HG03025 (cell line): ENCODE results near the gene MFSD2A.
"Not testable (repeated sequence)": the region's sequence is repeated elsewhere in the genome, so short reads cannot be mapped to it uniquely, and the experiment has no call there.

Experiments used
- ATAC-seq: cut with Tn5 transposase; IDR thresholded peaks from one replicate; pipeline ENCODE4 v1.9.1; 2021; ENCODE audit warnings: mild to moderate bottlenecking, moderate library complexity; ENCODE audit not compliant: unreplicated experiment, low FRiP score

Gene MFSD2A

DNA sequence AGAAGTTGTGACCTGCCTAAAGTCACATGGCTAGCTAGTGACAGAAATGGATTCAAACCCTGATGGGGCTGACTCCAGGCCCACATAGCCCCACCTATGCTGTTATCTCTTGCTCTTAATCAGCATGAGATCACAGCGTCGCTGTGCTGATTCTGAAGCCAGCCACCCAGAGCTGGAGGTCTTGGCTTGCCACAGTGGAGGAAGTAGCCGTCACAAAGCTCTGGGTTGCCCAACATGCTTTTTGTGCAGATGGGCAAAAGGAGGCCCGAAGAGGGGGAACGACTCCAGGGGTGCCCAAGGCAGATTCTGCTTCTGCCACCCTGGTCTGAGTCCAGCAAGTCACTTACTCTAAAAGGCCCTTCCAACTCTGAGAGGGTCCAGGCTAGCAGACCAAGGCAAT, 14.7 kb upstream of the MFSD2A start:
- no peak for ATAC-seq

DNA sequence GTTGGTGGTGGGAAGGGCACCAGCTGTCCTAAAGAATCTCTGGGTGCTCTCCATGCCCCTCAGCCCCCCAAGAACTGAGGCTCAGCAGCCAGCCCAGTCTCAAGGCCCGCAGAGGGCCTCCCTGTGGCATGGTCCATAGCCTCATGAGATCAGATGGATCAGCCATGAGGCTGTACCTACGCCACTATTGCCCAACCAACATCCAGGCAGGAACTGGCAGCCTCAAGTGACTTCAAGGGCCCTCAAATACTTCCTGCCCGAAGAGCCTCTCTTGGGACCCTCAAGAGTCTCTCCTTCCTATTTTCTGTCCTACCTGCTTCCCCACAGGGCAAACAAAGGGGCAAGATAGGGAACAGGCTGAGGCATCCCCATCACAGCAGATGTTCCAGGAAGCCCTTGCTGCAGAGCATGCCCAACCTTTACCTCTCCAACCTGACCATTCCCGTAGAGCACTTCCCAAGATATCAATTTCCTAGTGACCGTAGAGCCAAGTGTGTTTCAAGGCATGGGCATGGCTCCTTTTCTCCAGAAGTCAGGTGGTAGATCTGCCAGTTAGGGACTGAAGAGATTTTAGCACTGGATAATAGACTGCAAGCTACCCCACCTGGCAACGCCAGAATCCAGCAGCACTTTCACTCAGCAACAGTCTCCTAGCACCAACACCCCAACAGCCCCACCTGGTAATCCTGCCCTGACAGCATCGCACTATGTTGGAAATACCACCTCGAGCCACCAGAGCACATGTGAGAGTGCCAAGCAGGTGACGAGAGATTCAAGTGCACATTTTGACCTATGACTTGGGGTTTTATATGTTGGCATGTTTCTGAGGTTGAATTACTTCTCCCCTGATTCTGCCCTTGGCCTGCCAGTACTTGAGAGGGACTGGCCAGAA, 13.7 kb upstream of the MFSD2A start:
- no peak for ATAC-seq

DNA sequence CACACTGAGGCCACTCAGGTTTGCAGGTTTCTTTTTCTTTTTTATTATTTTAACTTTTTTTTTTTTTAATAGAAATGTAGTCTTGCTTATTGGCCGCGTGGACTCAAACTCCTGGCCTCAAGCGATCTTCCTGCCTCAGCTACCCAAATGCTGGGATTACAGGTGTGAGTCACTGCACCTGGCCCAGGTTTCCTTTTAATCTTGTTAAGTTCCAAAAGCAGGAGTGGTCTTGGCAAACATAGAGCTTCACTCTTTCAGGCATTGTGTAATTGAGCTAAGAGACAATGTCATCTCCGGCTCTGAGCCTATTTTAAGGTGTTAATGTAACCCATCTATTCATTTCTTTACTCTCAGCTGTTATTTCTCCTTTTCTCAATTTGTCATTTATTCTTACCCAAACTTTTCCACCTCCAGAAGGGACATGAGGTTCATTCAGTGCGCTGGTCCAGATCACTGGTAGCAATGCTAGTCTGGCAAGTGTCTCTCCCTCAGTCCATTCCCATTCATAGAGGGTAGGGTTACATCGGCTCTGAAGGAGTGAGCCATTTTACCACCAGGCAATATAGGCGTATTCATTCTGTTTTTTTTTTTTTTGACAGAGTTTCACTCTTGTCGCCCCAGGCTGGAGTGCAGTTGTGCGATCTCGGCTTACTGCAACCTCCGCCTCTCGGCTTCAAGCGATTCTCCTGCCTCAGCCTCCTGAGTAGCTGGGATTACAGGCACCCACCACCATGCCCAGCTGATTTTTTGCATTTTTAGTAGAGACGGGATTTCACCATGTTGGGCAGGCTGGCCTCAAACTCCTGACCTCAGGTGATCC, 11.3 kb upstream of the MFSD2A start:
- ATAC-seq, result no peak

GRCh38 chr1:39944410-39945112, 10.4 kb upstream of the MFSD2A start:
- no peak for ATAC-seq

GRCh38 chr1:39946216-39946615, 8.7 kb upstream of the MFSD2A start:
- ATAC-seq, result no peak

- ATAC-seq, result no peak
Observed at GRCh38 chr1:39947260-39947659, 7.7 kb upstream of the MFSD2A start.

- ATAC-seq, result no peak
Observed at GRCh38 chr1:39949891-39950290, 5.1 kb upstream of the MFSD2A start.

GRCh38 chr1:39951926-39952325, 3.0 kb upstream of the MFSD2A start:
- no peak for ATAC-seq

- no peak for ATAC-seq
Observed at GRCh38 chr1:39952359-39953110, 2.4 kb upstream of the MFSD2A start.

DNA sequence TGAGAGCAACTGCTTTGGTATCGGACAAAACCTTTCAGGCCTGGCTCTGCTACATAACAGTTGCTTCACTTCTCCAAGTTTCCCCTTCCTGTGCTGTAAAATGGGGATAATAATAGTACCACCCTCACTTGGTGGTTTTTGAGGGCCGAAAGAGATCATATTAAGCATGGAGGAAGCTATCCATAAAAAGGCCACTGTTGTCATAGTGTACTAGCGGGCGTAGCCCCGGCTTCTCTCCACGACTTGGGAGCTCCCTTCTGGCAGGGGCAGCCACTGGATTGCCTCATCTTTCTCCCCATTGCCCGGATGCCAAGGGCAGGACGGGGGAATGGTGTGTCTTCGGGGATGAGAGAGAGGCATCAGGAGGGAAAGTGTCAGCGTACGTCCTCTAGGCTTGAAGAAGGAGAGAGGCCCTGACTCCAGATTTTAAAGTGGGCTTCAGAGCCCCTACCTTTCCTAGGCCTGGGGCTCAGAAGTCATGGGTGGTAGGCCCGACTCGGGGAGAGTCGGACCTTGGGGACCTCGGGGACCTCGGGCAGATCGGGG, 548 bp upstream of the MFSD2A start:
- ATAC-seq, result peak; percentile 12

- ATAC-seq, result peak; percentile 31
Observed at GRCh38 chr1:39955547-39956539, 898 bp downstream of the MFSD2A start.

DNA sequence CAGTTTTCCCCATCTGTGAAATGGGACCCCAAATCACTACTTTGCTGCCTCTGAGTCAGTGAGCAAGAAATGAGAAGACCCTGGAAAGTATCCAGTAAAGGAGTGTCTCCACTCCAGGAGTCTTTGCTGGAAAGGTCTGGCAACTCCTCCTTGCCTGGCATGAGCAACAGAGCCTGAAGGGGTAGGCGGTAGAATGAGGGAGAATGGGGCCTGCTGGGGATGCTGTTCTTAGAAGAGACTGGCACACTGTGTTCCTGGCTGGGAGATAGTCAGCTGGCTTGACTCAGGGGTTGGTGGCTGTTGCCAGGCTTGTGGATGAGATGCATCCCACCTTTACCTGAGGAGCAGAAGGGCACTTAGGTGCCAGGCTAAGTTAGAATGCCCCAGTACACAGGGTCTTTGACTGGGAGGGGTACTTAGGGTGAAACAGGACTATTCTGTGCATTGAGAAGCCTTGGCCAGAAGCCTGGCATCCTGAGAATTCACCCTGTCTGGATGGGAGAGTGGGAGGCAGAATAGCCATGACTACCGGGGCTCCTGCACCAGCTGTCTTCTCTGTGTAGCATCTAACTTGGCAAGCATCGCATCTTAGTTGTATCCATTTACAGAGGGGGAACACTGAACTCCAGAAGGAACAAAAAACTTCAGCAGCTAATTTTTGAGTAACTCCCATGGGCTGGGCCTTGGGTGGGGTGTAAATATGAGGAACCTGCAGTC, 2.5 kb downstream of the MFSD2A start:
- ATAC-seq, result no peak

GRCh38 chr1:39958403-39959200, 3.7 kb downstream of the MFSD2A start:
- no peak for ATAC-seq

GRCh38 chr1:39959651-39960333, 4.8 kb downstream of the MFSD2A start:
- ATAC-seq, result no peak

GRCh38 chr1:39960431-39960958, 5.5 kb downstream of the MFSD2A start:
- no peak for ATAC-seq

- no peak for ATAC-seq
Observed at GRCh38 chr1:39962450-39962825, 7.5 kb downstream of the MFSD2A start.

DNA sequence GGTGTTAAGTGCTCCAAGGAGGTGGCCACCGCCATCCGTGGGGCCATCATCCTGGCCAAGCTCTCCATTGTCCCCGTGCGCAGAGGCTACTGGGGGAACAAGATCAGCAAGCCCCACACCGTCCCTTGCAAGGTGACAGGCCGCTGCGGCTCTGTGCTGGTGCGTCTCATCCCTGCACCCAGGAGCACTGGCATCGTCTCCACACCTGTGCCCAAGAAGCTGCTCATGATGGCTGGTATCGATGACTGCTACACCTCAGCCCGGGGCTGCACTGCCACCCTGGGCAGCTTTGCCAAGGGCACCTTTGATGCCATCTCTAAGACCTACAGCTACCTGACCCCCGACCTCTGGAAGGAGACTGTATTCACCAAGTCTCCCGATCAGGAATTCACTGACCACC, 8.0 kb downstream of the MFSD2A start:
- not testable (repeated sequence) for ATAC-seq
